T follicular helper cell (primary cell): ENCODE measurements around the gene STX3.

Experiments used
- DNase-seq: peaks from one replicate; pipeline ENCODE4 v3.0.0-alpha.2; 2020; ENCODE audit warnings: low read depth
- total RNA-seq, 2 experiments: gene quantifications; one replicate each; lab custom pipeline; 2026; lab: John Stamatoyannopoulos, UW

STX3 gene
- 28.4 to 49.1 reads per million in 2 experiments for total RNA-seq

DNA sequence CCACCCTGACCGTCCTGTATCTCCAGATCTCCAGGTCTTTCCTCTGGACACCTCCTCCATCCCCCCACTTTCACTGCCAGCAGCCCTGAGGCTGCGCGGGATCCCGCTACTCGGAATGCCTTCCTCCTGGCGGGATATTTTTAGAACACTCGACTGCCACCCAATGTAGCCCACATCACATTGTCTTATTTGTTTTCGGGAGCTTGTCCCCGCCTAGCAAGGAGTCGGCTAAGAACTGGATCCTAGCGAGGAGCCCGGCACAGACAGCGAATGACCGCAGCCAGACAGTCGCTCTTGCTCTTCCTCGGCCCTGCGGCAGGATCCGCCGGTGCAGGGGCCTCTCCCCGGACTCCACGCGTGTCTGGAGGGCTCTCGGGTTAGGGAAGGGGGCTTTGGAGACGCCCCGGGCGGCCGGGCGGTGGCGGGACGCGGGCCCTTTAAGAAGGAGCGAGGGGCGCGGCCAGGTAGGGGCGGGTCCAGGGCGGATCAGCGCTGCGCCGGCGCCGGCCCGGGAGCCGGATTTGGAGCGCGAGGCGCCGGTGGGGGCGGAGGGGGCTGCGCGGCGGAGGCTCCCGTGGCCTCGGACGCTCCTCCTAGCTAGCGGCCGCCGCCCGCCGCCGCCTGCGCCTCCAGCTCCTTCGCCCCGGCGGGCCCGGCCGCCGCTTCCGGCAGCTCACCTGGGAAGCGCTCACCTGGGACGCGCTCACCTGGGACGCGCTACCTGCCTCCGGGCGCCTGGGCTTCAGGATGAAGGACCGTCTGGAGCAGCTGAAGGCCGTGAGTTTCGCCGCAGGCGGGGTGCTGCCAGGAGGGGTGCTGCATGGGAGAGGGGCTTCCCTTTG is at the start of gene STX3:
Gene STX3, plus strand, starts transcription at position 518 of the 842 bp plus-strand sequence. Its CDS starts 230 bp downstream, at position 748.
- peak; percentile 54 for DNase-seq

GRCh38 chr11:59706518-59707285 is 48.5 kb upstream of the STX3 start:
- no peak for DNase-seq

DNA sequence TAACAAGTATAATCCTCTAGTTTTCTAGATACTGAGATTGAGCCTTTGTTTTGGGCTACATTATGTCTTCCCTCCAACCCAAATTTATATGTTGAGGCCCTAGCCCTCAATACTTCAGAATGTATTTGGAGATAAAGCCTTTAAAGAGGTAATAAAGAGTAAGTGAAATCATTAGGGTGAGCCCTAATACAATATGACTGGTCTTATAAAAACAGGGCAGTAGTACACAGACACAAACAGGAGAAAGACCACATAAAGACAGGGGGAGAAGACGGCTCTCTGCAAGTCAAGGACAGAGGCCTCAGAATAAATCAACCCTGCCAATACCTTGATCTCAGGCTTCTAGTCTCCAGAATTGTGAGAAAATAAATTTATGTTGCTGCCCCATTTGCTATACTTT is 47.8 kb upstream of the STX3 start:
- no peak for DNase-seq

DNA sequence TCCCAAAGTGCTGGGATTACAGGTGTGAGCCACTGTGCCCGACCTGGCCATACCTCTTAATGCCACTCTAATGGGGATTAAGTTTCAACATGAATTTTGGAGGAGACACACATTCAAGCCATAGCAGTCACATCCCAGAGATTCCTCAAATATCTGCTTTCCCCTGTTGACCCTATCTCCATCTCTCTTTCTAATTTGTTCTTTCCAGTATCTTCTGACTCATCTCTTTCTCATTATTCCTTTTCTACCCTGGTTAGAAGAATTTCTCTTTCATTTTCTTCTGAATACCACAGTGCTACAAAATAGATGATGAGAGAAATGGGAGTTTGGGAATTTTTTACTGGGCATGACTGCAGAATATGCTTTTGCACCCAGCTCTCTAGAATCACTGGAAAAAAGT is 46.6 kb upstream of the STX3 start:
- DNase-seq = no peak

DNA sequence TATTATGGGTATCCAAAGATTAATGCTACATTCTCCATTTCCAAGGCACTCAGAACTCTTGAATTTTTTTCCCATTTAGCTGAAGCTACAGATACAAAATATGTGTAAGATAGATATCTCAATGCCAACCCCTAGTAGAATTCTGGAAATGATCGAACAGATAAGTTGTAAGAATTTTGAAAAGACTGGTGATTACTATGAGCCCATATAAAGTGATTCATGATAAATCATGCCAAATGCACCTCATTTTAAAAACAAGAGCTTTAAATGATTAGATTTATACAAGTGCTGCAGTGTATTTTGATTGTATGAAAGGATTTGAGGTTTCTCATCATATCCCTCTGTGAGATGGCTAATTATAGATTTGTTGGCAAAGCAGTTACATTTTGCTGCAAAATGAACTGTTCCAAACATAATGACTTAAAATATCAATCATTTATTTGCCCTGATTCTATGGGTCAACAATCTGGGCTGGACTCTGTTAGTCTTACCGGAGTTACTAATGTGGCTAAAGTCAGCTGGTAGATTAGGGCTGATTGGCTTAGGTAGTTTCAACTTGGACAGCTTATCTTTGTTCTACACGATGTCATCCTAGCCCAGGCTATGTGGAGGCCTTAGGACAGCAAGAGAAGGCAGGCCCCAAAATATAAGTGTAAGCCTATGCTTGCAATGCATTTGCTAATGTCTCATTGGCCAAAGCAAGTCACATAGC is 44.9 kb upstream of the STX3 start:
- no peak for DNase-seq

- DNase-seq = no peak
Observed at GRCh38 chr11:59713745-59714144, 41.4 kb upstream of the STX3 start, which contains the start of gene OR10V1. TSS of gene OR10V1 (minus strand) at chr11:59713845. CDS start at chr11:59713845, 0 bp downstream.

DNA sequence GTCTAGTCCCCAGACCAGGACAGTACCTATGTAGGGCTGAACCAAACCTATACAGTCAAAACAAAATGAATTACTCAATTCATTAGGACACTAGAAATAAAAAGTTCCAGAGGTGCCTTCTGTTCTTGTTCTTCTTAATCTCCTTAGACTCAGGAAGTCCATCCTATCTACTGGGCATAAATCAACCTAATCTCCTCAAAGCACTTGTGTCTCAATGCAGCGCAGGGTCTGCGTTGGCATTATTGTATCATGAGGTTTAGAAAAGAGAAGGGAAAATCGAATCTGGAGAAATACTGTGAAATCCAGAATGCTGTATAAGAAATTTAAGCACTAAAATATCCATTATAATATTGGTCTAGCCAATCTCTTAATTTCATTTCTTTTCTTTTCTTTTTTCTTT is 39.1 kb upstream of the STX3 start:
- DNase-seq = no peak

GRCh38 chr11:59719556-59719955 is 35.6 kb upstream of the STX3 start:
- no peak for DNase-seq

DNA sequence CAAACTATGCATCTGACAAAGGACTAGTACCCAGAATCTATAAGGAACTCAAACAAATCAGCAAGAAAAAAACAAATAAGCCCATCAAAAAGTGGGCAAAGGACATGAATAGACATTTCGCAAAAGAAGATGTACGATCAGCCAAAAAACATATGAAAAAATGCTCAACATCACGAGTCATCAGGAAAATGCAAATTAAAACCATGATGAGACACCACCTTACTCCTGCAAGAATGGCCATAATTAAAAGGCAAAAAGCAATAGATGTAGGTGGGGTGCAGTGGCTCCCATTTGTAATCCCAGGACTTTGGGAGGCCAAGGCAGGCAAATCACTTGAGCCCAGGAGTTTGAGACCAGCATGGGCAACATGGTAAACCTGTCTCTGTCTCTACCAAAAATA is 31.1 kb upstream of the STX3 start:
- no peak for DNase-seq

DNA sequence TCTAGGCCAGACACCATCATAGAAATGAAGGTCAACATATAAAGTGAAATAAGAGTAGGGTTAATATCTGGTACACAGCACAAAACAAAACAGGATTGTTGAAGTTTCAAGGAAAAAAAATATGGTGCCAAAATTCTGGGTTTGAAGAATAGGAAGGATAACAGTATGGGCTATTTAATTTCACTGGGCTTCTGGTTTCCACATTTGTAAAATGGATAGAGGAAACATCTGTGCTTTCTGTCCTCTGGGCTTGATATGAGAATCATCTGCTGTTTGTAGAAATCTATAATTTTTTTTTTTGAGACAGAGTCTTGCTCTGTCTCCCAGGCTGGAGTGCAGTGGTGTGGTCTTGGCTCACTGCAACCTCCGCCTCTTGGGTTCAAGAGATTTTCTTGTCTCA is 27.8 kb upstream of the STX3 start:
- no peak for DNase-seq

GRCh38 chr11:59728154-59728553 is 27.0 kb upstream of the STX3 start:
- no peak for DNase-seq

- no peak for DNase-seq
Observed at GRCh38 chr11:59728913-59729312, 26.3 kb upstream of the STX3 start.

DNA sequence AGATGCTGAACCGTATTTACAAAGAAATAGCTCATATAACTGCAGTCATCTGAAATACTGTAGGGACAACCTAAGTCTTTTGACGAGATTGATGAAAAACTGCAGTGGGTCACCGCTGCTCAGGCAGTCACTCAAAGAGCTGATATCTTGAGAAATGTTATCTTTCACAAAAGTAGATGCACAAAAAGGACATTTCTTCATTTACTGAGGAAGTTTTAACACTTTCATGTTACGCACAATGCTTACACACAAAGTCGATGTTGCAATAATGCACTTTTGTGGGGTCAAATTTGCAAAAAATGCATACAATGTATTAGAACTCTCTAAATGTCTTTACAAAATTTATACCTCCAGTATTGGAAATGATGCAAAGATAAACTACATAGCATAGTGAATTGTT is 25.3 kb upstream of the STX3 start:
- DNase-seq = no peak

DNA sequence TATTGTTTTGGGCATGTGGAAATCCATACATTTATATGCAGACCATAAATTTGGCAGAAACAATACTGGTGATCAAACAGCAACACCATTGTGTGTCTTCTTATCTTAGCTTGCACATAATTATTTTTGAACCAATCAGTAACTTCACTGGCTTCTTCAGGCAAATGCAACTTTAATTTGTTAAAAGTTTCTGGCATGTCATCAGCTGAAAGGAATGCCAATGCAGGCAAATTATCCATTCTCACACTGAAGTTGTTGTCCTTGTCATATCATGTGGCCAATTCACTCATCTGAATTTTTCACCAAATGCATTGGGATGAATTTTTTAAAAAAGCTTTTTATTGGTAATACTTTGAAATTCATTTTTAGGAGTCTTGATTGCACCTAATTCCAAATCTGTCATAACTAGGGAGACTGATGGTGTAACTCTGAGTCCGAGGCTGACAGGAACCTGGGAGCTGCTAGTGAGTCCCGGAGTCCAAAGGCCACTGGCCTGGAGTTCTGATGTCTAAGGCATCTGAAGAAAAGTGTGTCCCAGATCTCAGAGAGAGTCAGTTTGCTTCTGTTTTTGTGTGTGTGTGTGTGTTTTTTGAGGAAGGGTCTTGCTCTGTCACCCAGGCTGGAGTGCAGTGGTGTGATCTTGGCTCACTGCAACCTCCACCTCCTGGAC is 24.1 kb upstream of the STX3 start:
- no peak for DNase-seq

DNA sequence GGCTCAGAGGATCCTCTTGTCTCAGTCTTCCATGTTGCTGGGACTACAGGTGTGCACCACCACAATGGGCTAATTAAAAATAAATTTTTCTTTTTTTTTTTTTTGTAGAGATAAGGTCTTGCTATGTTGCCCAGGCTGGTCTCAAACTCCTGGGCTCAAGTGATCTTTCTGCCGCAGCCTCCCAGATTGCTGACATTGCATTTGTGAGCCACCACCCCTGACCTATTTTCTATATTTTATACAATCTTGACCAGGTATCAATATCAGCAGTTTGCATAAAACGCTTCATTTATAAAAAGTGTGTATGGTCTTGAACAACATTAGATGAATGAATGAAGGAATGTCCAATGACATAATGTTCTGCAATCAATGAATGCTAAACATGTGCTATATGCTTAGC is 9.1 kb upstream of the STX3 start:
- DNase-seq = no peak

DNA sequence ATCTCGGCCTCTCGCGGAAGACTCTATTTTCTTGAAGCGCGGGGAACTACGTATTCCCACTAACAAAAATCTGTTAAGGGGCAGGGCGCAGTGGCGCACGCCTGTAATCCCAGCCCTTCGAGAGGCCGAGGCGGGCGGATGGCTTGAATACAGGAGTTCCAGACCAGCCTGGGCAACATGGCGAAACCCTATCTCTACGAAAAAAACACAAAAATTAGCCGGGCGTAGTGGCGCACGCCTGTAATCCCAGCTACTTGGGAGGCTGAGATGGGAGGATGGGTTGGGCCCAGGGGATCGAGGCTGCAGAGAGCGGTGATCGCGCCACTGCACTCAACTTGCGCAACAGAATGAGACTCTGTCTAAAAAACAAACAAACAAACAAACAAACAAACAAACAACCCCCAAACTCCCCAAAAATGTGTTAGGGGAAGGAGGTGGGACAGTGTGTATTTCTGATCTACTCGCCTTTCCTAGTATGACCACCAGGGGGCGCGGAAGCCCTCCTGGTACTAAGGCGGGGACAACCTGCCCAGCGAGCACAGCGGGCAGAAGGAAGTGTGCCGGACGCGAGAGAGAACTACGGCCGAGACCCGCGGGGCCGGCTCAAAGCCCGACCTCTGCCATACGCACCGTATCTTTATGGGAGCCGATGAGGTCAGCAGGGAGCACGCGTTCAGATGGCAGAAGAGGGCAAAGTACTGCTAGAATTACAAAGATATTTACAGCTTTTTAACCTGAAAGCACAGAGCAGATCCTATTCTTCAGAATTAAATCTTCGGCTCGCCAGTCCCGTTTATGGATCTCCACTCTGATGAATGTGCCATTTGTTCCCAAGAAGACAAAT is 1.3 kb upstream of the STX3 start:
- DNase-seq = peak; percentile 67

DNA sequence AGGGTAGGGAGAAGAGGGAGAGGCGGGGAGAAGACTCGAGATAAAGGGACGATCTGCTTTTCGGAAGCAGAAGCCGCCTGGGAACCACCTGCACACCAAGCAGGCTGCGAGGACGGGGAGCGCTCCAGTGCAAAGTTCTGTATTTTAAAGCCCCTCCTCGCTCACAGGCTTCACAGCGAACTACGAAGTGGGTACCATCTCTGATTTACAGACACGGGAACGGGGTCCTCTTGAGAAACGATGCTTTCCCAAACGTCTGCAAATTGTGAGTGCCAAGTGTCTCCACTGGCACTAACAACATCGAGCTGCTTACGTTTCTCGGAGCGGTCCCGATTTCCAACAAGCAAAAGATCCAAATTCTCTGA is 700 bp upstream of the STX3 start:
- no peak for DNase-seq

DNA sequence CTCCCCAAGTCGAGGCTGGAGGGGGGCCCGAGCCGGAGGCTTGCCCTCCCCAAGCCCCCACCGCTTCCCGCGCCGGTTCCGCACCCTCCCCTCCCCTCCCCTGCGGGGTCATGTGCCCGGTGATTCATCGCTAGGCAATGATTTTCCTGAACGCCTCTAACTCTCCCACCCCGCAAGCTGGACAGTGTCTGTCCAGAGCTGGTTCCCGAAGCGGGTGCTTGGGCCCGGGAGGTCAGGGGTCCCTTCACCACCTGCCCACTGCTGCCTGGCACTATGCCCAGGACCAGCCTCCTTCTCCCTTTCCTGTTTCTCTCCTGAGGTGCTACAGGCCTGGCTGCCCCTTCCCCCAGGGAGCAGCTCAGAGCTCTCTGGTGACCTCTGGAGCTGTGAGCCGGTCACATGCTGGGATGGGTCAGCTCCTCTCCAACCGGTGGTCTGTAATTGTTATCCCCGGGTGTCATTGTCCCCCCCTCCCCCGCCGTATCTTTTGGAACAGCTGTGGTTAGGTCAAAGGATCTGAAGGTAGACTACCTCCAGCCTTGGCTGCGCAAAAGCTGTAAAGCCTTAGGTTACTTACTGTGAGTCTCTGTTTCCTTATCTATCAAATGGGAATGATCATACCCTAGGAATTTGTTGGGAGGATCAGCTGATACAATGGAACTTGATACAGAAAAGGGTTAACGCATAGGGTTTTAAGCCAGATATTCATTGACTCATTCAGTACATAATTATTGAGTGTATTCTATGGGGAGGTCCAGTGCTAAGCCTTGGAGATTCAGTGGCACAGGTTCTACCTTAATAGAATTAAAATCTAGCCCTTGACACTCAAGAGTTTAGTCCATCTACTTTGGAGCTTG is 753 bp downstream of the STX3 start:
- DNase-seq = peak; percentile 33

- no peak for DNase-seq
Observed at GRCh38 chr11:59756558-59756840, 1.3 kb downstream of the STX3 start.

GRCh38 chr11:59756845-59757244 is 1.7 kb downstream of the STX3 start:
- no peak for DNase-seq
